SU-DHL-6 (cell line): Measurements from ENCODE around the gene SIRT7.

Experiments used
- H2AFZ ChIP-seq: fragments of 200-600 bp; sonication (generic); 2 replicates; pipeline ENCODE4 v1.6.1; 2014; ENCODE audit warnings: low read depth, mild to moderate bottlenecking, moderate library complexity, mixed read lengths, antibody characterized with exemption, low read length; ENCODE audit not compliant: severe bottlenecking
- H3F3A ChIP-seq: fragments of 200-600 bp; shearing (Covaris generic); 2 replicates; pipeline ENCODE4 v1.6.0; 2016; ENCODE audit warnings: antibody characterized with exemption, mild to moderate bottlenecking; ENCODE audit not compliant: insufficient read depth
- H3K27ac ChIP-seq: fragments of 200-600 bp; sonication (generic); 2 replicates; pipeline ENCODE4 v1.5.1; 2016; ENCODE audit warnings: low read depth, mild to moderate bottlenecking, low read length, moderate library complexity, mixed read lengths
- H3K27me3 ChIP-seq: fragments of 200-600 bp; sonication (generic), shearing (Covaris generic); 2 replicates; pipeline ENCODE4 v1.6.0; 2014; ENCODE audit warnings: mild to moderate bottlenecking, low read length
- H3K36me3 ChIP-seq: fragments of 200-600 bp; sonication (generic); 2 replicates; pipeline ENCODE4 v1.6.1; 2014; ENCODE audit warnings: mild to moderate bottlenecking, low read length, mixed read lengths
- H3K4me2 ChIP-seq: fragments of 300-600, 200-600 bp; shearing (Covaris generic), sonication (generic); 2 replicates; pipeline ENCODE4 v1.6.0; 2014; ENCODE audit warnings: low read length, low read depth, mild to moderate bottlenecking; ENCODE audit not compliant: poor library complexity, severe bottlenecking
- H3K4me3 ChIP-seq: fragments of 200-600 bp; sonication (generic); 2 replicates; pipeline ENCODE4 v1.5.1; 2014; ENCODE audit warnings: antibody characterized with exemption, low read length, mild to moderate bottlenecking, mixed read lengths; ENCODE audit not compliant: insufficient read depth, poor library complexity, severe bottlenecking
- H3K79me2 ChIP-seq: fragments of 200-600 bp; sonication (generic); 2 replicates; pipeline ENCODE4 v1.6.1; 2014; ENCODE audit warnings: mild to moderate bottlenecking, low read length, moderate library complexity; ENCODE audit not compliant: insufficient read depth
- H3K9ac ChIP-seq: fragments of 200-600 bp; sonication (generic); 2 replicates; pipeline ENCODE4 v1.7.0; 2014; ENCODE audit warnings: mild to moderate bottlenecking, low read length
- H3K9me2 ChIP-seq: fragments of 200-600 bp; sonication (generic); replicated peaks from 2 replicates; pipeline ENCODE4 v1.6.1; 2014; ENCODE audit warnings: low read length; ENCODE audit not compliant: insufficient read depth
- H3K9me3 ChIP-seq: fragments of 200-600 bp; sonication (generic); 2 replicates; pipeline ENCODE4 v1.6.1; 2014; ENCODE audit warnings: low read length, mixed read lengths; ENCODE audit not compliant: insufficient read depth
- H4K20me1 ChIP-seq: fragments of 200-600 bp; sonication (generic); 2 replicates; pipeline ENCODE4 v1.6.1; 2014; ENCODE audit warnings: low read depth, mild to moderate bottlenecking, antibody characterized with exemption, low read length, moderate library complexity, mixed read lengths
- CTCF ChIP-seq: fragments of 200-600 bp; sonication (generic); IDR thresholded peaks from one replicate; pipeline ENCODE4 v1.5.1; 2017; ENCODE audit warnings: antibody characterized with exemption, mild to moderate bottlenecking, low read length, moderate library complexity; ENCODE audit not compliant: insufficient read depth, poor library complexity, severe bottlenecking
- EZH2phosphoT487 ChIP-seq: fragments of 200-600 bp; sonication (generic), shearing (Covaris generic); conservative IDR thresholded peaks from 2 replicates; pipeline ENCODE4 v1.6.1; 2018; ENCODE audit warnings: mild to moderate bottlenecking, antibody characterized with exemption, low read length, moderate library complexity, mixed read lengths

The SIRT7 gene

GRCh38 chr17:81890447-81891302 is 27.3 kb downstream of the SIRT7 start:
- peak overlapping the region; percentile 82 for H3K4me3 ChIP-seq
- H4K20me1 ChIP-seq: peaks cover 4% of the 10 kb centered on the region; the same call in 1 of the 2 replicates
- peak overlapping the region; percentile 97 for H3K9ac ChIP-seq
- H3K27ac ChIP-seq: peak overlapping the region; percentile 84
- peaks cover 64% of the 10 kb centered on the region for H3K79me2 ChIP-seq
- peak overlapping the region; percentile 86 for H3K4me2 ChIP-seq
- peaks cover 13% of the 10 kb centered on the region for H3F3A ChIP-seq
- TF ChIP-seq EZH2phosphoT487 (no peak), CTCF (no peak)
- H3K9me3 ChIP-seq: no peaks in the 10 kb centered on the region
- H3K9me2 ChIP-seq: no peaks in the 10 kb centered on the region
- H3K36me3 ChIP-seq: peaks cover 30% of the 10 kb centered on the region
- no peaks in the 10 kb centered on the region for H3K27me3 ChIP-seq
- no peak overlapping the region for H2AFZ ChIP-seq

- H4K20me1 ChIP-seq: peaks cover 4% of the 10 kb centered on the region; the same call in 1 of the 2 replicates
- no peaks in the 10 kb centered on the region for H3K27me3 ChIP-seq
- H2AFZ ChIP-seq: no peak overlapping the region
- H3K9me3 ChIP-seq: no peaks in the 10 kb centered on the region
- no peak overlapping the region for H3K27ac ChIP-seq
- H3K4me2 ChIP-seq: peak overlapping the region; percentile 86
- peaks cover 13% of the 10 kb centered on the region for H3F3A ChIP-seq
- H3K4me3 ChIP-seq: peak overlapping the region; percentile 82
- TF ChIP-seq CTCF (no peak), EZH2phosphoT487 (no peak)
- peaks cover 68% of the 10 kb centered on the region for H3K79me2 ChIP-seq
- H3K9me2 ChIP-seq: no peaks in the 10 kb centered on the region
- H3K36me3 ChIP-seq: peaks cover 30% of the 10 kb centered on the region
- peak overlapping the region; percentile 97 for H3K9ac ChIP-seq
Observed at GRCh38 chr17:81889602-81890001, 28.4 kb downstream of the SIRT7 start.

GRCh38 chr17:81888988-81889595 is 28.9 kb downstream of the SIRT7 start:
- TF ChIP-seq EZH2phosphoT487: no peak
- no peak for TF ChIP-seq CTCF
- Histone ChIP-seq H3K36me3 (peaks cover 30% of the 10 kb centered on the region), H3F3A (peaks cover 13% of the 10 kb centered on the region), H2AFZ (no peak overlapping the region), H3K27ac (no peak overlapping the region), H3K79me2 (peaks cover 68% of the 10 kb centered on the region), H4K20me1 (peaks cover 4% of the 10 kb centered on the region; the same call in 1 of the 2 replicates), H3K27me3 (no peaks in the 10 kb centered on the region), H3K4me2 (no peak overlapping the region), H3K9ac (no peak overlapping the region), H3K9me3 (no peaks in the 10 kb centered on the region), H3K4me3 (no peak overlapping the region), H3K9me2 (no peaks in the 10 kb centered on the region)
